Left lobe of liver (tissue), 2 donors: ENCODE results near the gene CTPS1. TPM values are rescaled to one million over a fixed set of nuclear protein-coding genes. Genes with fewer than 3 reads are reported as not detected.

Source experiments
- ATAC-seq: fragments of 200-7000 bp; cut with Tn5 transposase; one replicate; pipeline ENCODE4 v1.9.1; 2020; ENCODE audit warnings: mild to moderate bottlenecking, moderate library complexity
- DNase-seq: peaks from one replicate; pipeline ENCODE4 v3.0.0-alpha.2; 2020; ENCODE audit warnings: low spot score
- total RNA-seq: library from RNA; stranded (reverse); gene quantifications from one replicate; pipeline ENCODE4 v1.2.1, GENCODE V29; 2021
- donor health status: DM: no; HTN: no; CAD: no; lungs with moderate emphysema.
- donor health status: DM: no; HTN: yes; CAD: no.

The CTPS1 gene
- total RNA-seq, 1 donor from 2014 or later, result 35.6 TPM

DNA sequence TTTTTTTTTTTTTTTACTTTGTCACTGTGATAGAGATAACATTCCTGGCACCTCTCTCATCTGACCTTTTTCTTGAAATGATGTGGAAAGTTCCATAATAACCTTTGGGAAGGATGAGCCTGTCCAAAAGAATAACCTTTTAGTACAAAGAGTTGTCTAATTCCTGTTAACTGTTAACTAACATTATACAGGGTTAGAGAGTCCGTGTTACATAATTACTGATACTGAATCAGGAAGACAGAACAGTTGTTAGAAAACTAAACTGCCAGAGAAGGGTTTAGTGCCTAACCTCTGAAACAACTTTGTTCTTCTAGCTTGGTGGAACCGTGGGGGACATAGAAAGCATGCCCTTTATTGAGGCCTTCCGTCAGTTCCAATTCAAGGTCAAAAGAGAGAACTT is 8.8 kb downstream of the CTPS1 start:
- no peak for DNase-seq
- peak; percentile 40 for ATAC-seq

DNA sequence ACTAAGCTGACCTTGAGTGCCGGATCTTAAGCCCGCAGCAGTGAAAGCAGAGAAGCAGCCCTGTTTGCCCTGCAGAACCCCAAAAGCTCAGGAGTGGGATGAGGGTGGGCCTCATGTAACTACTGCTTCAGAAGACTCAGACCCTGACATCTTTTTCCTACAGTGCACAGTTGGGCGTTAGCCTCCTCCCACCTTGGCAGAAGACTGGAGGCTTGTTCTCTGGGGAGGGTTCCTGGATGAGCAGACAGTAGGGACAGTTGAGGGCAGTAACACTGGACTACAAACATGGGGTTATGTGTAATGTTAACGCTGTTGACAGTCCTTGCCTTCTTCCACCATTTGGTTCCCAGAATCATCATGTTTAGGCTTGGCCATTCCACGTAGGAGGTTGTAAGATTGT is 9.6 kb downstream of the CTPS1 start:
- peak; percentile 68 for DNase-seq
- peak; percentile 62 for ATAC-seq

DNA sequence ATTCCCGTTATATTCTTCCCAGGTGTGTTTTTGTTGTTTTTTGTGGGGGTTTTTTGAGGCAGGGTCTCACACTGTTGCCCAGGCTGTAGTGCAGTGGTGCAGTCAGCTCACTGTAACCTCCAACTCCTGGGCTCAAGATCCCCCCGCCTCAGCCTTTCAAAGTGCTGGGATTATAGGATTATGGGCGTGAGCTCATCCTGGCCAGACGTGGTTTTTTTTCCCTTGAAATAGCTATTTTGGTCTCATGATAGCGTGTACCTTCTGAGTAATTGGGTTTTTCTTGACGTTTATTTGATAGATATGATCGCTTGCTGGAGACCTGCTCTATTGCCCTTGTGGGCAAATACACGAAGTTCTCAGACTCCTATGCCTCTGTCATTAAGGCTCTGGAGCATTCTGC is 17.6 kb downstream of the CTPS1 start:
- no peak for DNase-seq
- no peak for ATAC-seq

DNA sequence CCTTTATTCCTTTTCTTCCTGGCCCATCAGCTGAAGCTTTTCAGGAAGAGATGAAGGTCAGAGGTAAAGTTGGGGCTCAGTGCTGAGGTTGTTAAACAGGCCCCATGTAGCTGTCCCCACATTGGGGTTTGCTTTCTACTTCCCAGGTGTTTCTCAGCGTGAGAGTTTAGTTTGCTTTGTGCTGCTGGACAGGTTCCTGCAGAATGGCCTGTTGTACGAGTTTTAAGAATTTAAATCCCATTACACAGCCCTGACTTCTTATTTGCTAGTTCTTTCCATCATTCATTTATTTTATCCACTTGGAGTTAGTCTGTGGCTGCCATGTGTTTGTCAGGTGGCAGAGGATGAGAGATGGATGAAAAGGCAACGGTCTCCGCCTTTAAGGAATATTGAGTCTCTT is 19.2 kb downstream of the CTPS1 start:
- DNase-seq (no peak), ATAC-seq (no peak)

DNA sequence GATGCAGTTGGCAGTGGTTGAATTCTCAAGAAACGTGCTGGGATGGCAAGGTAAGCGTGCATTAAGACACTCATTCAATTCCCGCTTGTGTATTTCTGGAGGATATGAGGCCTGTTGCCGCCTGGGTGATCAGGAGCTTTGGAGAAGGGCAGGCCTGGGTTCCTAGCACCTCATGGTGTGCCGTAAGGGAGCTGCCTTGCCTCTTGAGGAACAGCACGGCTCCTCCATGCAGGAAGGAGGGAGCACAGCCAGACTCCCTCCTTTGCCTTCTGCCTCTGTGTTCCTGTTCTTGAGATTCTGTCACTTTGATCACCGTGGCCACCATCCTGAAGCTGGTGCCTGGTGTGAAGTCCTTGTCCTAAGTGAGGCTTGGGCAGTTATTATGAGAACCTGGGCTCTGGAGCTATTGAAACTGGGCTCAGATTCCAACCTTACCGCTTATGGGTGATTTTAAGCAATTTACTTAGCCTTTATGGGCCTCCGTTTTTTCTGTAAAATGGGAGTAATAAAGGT is 23.7 kb downstream of the CTPS1 start:
- DNase-seq (no peak), ATAC-seq (peak; percentile 12)

DNA sequence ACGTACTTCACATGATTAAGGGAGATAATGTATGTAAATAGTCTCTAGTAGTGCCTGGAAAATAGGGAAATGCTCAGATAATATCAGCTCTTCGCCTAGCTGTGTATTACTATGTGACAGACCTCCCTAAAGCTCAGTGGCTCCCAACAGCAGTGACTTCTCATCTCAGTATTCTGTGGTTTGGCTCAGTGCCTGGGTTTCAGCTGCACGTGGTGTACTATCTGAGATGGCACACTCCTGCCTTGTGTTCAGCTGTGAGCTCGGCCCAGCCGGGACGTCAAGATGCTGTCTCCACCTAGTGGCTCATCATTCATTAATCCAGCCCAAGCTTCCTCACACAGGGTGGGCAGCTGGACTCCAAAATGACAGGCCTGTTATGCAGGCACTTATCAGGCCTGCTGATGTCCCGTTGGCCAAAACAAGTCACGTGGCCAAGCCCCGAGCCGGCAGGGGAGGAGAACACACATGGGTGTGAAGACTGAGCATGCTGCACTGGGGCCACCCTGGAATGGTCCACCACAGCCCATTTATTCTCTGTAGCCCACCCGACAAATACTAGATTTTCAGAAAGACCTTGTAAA is 24.2 kb downstream of the CTPS1 start:
- DNase-seq (peak; percentile 91), ATAC-seq (peak; percentile 93)

DNA sequence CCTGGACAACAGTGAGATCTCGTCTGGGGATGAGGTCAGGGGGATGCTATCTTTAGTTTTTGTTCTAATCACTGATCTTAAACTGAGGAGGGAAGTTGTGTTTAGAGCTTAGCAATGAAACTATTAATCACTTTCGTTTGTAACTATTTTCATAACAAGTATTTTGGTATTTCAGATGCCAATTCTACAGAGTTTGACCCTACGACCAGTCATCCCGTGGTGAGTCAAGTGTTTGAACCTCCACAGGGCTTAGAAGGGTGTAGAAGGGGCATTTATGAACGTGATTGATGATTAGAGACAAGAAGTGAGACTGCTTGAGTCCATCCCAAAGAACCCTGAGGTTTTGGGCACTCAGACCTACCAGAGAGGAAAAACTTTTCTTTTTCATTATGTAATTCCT is 26.4 kb downstream of the CTPS1 start:
- ATAC-seq, result no peak
- DNase-seq, result no peak

DNA sequence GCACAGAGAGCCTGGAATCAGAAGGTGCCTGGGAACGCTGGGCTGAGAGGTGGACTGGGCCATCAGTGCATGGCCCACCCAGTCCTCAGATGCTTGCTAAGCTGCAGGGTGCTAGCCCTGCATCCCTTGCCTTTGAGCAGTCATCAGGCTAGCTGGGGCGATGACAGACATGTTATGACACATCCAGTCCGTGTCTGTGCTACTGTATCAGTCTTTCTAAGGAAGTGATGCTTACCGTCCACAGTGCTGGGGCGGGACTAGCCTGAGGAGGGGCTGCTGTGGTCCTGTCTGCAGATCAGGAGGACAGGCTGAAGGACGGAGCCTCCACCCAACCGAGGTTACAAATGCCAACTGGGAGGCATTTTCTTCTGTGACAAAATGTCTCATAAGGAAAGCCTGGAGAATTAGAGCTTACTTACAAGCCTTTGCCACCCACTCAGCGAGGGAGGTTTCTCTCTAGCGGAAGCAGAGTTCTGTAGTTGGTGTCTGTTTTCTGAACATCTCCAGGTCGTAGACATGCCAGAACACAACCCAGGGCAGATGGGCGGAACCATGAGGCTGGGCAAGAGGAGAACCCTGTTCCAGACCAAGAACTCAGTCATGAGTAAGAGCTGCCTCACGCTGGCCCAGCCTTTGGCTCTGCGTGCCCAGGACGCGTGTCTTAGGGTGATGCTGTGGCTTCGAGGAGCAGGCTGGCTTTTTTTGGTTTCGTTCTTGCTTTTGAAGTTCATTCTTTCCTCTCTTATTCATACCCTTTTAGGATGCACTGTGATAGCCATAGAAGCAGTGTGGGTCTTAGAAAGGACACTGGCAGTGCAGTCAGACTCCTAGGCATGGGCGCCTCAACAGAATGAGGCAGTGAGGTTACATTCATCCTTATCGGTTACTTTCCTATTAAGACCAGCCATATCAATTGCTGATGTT is 27.7 kb downstream of the CTPS1 start:
- ATAC-seq, result no peak

DNA sequence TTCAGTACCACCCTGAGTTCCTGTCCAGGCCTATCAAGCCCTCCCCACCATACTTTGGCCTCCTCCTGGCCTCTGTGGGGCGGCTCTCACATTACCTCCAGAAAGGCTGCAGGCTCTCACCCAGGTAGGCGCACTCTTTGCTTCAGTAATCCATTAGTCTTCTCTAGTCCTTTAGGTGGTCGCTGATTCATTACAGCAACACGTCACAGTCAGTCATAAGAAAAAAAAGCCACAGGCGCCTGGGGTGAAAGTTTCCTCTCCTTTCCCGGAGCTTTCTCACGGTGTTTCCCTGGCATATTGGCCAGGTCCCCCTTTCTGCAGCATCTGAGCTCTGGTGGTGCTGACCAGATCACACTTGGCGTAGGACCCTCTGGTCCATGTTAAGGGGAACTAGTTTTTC is 30.0 kb downstream of the CTPS1 start:
- ATAC-seq (no peak), DNase-seq (no peak)

More for the DNA sequence above, 27.7 kb downstream of the CTPS1 start:
- DNase-seq, result no peak

DNA sequence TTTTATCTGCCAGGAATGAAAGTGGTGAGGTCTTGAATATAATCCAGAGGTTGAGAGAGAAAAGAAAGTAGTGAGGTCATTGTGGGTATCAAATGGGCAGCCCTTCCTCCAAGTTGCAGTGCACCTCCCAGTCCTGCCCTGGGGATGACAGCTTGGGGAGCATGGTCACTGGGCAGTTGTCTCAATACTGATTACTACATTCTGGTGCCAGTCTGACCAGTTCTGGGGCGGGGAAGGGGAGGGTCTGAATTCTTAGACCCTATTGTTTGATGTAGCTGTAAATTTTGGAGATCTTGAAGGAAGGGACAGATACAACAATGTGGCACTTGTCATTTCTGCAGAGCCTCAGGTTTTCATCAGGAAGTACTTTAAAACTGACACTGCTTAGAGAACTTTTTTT is 30.8 kb downstream of the CTPS1 start:
- no peak for DNase-seq
- ATAC-seq, result no peak

DNA sequence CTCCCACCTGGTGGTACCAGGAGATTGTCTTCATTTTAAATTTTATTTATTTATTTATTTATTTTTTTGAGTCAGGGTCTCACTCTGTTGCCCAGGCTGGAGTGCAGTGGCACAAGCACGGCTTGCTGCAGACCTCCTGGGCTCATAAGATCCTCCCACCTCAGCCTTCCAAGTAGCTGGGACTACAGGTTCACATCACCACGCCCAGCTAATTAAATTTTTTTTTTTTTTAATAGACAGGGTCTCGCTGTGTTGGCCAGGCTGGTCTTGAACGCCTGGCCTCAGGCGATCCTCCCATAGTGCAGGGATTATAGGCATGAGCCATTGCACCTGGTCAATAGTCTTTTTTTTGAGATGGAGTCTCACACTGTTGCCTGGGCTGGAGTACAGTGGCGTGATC is 33.5 kb downstream of the CTPS1 start:
- ATAC-seq (no peak), DNase-seq (no peak)

DNA sequence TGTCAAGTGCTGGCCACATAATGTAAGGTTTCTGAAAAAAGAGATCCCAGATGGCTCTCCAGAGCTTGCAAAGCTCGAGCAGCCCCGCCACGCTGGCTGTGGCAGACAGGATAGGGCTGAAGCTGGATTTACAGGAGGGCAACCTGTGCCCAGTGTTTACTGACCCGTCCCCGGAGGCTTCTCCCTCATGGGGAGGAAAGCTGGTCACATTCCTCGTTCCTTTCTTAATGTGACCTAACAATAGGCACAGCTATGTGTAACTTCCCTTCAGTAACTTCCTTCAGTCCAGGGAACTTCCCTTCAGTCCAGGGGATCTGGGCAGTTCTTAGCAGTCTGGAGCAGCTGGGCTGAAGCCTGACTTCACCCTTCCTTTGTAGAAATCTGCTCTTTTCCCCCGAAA is 34.3 kb downstream of the CTPS1 start:
- ATAC-seq, result no peak
- no peak for DNase-seq

DNA sequence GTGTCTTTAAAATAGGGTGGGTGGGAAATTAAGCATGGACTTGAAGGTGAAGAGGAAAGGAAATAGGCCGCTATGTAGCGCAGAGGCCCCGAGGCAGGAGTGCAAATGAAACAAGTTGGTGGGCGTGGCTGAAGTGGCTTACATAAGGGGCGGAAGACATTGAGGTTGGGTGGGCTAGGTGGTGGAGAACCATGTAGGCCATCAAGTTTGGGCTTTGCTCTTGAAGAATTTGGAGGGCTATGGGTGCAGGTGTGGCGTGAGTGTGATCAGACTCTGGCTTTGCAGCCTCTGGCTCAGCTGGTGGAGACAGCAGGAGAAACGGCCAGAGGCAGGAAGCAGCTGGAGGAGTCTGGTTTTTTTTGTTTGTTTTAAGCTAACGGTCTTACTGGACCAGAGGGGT is 35.4 kb downstream of the CTPS1 start:
- DNase-seq (no peak), ATAC-seq (no peak)

DNA sequence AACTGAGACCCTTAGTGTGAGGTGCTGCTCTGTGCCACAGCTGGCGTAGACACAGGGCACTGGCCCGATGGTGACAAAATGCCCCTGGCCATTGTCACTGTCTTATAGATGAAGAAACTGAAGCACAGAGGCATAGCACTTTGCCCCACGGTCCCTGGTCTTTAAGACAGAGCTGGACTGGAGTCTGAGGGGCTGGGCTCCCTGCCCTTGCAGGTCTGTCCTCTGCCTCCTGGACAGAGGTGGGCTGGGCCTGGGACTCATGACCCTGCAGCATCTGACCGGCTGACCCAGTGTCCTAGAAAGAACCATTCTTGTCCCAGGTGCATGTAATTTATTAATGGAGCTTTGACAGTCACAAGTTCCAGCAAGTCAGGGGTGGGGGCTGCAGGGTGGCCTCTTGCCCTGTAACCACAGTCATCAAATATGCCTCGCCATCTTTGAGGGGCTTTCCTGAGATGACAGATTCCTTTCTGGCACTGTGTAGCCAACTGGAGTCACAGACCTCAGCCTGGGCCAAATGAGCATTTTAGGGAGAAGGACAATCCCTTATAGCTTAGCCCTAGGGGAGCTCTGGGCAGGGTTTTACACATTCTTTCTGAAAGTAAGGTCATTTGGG is 35.9 kb downstream of the CTPS1 start:
- no peak for DNase-seq
- no peak for ATAC-seq

DNA sequence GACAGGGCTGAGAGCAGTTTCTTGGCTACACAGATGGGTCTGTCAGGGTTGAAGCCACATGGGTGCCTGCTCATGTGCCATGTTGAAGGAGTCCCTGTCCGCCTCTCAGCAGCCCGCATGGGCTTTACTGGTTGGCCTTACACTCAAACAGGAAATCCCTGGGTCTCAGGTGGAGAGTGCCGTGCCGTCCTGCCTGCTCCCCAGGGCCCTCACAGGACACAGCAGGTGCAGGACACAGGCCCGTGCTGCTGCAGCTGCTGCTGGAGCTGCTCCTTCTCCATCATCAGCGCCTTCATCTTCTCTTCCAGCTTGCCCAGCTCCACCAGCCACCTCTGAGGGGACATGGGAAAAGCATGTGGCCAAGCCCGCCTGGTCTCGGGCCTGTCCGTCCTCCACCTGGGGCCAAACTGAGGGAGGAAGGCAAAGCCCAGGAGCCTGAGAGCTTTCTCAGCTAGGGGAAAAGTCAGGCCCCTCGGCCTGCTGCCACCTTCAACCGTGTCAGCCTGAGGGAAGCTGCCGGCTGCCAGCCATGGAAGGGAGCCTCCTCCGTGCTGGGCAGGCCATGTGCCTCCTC is 36.5 kb downstream of the CTPS1 start:
- no peak for ATAC-seq
- no peak for DNase-seq

DNA sequence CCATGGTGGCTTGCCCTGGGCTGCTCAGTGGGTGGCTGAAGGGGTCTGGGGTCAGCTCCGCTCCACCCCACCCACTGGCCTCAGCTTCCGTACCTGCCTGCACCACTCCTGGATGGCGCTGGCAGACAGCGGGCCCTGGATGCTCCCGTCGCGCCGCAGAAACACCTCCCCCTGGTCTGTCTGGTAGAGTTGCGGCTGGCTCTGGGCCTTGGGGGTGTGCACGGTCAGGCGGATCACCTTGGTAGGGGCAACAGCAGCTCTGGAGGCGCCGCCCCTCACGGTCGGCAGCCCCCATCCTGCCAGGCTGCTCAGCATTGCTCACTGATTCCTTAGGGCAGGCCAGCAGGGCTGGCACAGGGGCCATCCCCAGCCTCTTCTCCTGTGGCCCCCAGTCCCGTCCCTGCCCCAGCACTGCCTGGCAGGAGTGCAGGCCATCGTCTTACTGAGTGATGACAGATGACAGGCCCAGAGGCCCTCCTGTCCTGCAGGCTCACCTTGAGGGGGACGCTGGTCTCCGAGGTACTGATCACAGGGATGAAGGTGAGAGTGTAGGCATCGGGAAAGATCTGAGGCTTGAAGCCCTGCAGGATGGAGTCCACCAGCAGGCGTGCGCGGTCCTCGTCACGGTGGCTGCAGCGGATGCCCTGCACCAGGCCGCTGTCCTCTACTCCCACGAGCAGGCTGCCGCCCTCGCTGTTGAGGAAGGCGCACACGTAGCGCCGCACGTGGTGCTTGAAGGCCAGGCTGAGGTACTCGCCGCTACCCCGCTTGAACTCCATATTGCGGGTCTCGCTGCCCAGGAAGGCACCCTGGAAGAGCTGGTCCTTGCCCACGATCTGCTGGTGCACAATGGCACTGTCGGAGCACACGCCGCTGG is 37.9 kb downstream of the CTPS1 start:
- ATAC-seq (no peak), DNase-seq (no peak)

DNA sequence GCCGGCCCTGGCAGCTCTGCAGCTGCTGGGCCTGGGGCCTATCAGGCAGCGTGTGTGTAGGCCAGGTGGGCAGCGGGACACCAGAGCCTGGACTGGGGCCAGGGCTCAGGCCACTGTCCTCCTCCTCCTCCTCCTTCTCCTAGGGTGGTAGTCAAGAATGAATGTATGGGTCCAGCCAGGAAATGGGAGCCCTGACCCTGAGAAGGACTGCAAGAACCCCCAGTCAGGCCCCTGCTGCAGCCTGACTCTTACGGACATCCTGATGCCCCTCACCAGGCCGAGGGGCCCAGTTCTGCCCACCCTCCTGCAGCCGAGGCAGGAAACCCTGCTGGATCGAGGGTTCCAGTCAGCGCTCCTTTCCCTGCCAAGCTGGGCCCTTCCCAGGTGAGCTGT is 38.5 kb downstream of the CTPS1 start:
- ATAC-seq (peak; percentile 0), DNase-seq (no peak)

DNA sequence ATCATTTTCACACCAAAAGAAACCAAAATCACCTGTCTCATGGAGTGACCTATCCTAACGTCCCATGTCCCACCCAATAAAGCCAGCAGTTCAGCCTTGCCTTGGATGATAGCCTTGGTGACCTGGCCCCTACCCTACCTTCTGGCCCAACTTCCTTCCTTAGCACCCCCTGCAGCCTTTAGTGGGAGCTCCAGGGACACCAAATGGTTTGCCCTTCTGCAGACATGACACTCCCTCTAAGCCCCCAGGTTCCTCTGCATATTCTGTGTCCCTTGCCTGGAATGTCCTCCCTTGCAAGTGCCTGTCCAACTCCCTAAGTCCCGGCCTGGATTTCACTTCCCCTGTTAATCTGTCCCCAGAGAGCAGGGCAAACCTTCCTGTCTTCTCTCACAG is 39.9 kb downstream of the CTPS1 start:
- no peak for ATAC-seq

DNA sequence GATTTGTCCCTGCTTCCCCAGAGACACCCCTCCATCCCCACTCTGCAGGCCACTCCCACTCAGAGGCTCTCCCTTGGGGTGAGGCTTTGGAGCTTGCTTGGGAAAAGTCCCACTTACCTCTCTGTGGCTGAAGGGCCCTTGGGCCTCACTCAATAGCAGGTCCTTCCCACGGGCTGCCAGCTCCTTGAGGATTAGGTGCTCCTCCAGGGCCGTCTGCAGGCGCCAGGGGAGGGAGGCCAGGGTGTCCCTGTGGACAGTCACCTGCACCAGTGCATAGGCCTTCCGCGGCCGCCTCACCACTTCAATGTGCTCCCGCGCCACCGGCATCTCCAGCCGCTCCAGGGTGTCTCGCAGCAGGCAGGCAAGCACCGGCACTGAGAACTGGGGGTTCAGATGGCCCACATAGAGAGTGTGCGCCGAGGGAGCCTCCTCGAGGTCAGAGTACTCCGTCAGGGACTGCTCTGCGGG is 40.6 kb downstream of the CTPS1 start:
- ATAC-seq (no peak), DNase-seq (no peak)

More for the DNA sequence above, 39.9 kb downstream of the CTPS1 start:
- no peak for DNase-seq

DNA sequence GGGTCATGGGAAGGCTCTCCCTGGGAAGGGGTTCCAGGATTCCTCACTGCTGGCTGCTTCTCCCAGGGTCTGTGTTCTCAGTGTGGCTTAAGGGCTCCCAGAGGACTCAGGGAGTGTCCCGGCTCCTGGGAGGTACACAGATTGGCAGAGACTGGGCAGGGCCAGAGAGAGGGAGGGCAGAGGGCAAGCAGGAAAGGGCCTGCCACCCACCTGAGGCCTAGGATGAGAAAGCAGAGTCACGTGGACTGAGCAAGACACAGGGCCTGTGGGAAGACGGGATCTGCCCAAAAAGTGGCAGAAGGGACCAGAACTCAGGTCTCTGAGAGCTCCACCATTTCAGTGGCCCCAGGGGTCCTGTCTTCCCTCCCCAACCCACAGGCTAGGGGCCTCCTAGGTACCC is 41.2 kb downstream of the CTPS1 start:
- ATAC-seq (peak; percentile 7), DNase-seq (no peak)
